IMR-90 (cell line): ENCODE data around the gene NFATC1. TPM values are rescaled to one million over a fixed set of nuclear protein-coding genes. Genes with fewer than 3 reads are reported as not detected.

Experiments used
- ATAC-seq: fragments of 200-7000 bp; cut with Tn5 transposase; 2 replicates; pipeline ENCODE4 v1.9.1; 2020; ENCODE audit warnings: low read depth, mild to moderate bottlenecking, moderate library complexity
- BruUV-seq: library from RNA; stranded (reverse); fragments of 400-500 nt; replicated peaks from 2 replicates; lab custom pipeline; 2021; lab: Mats Ljungman, UMichigan
- CTCF ChIA-PET: fragments of 300-600 bp; formaldehyde crosslinking; extraction: SDS; loops from one replicate; lab custom pipeline; 2021; ENCODE audit warnings: antibody characterized with exemption; lab: Yijun Ruan, JAX
- POLR2A ChIA-PET: fragments of 300-600 bp; sonication (Branson Sonifier 250); formaldehyde crosslinking; loops from one replicate; lab custom pipeline; 2022; ENCODE audit warnings: antibody characterized with exemption; ENCODE audit not compliant: unreplicated experiment; lab: Charles Lee
- DNase-seq: peaks from one replicate; pipeline ENCODE4 v3.0.0; 2013
- H2AFZ ChIP-seq: replicated peaks from 2 replicates; pipeline ENCODE3; 2013; ENCODE audit warnings: low read length, mild to moderate bottlenecking; ENCODE audit not compliant: poor library complexity
- H2AK5ac ChIP-seq: 2 replicates; pipeline ENCODE4 v1.6.1; 2013; ENCODE audit warnings: low read depth, low read length, inconsistent platforms
- H2AK9ac ChIP-seq: replicated peaks from 2 replicates; pipeline ENCODE3; 2013; ENCODE audit warnings: mild to moderate bottlenecking, low read depth, low read length, moderate library complexity; ENCODE audit not compliant: poor library complexity
- H2BK120ac ChIP-seq: 2 replicates; pipeline ENCODE4 v1.6.1; 2013; ENCODE audit warnings: low read depth, low read length, inconsistent platforms
- H2BK15ac ChIP-seq: 3 replicates; pipeline ENCODE4 v1.6.1; 2013; ENCODE audit warnings: low read depth, low read length, inconsistent platforms
- H2BK20ac ChIP-seq: 2 replicates; pipeline ENCODE4 v1.6.1; 2013; ENCODE audit warnings: low read depth, mild to moderate bottlenecking, inconsistent platforms, low read length, moderate library complexity
- H2BK5ac ChIP-seq: 2 replicates; pipeline ENCODE4 v1.6.1; 2013; ENCODE audit warnings: mild to moderate bottlenecking, low read depth, low read length, inconsistent platforms; ENCODE audit not compliant: poor library complexity, severe bottlenecking
- H3K14ac ChIP-seq: replicated peaks from 2 replicates; pipeline ENCODE4 v1.6.1; 2013; ENCODE audit warnings: low read depth, low read length, inconsistent platforms
- H3K18ac ChIP-seq: 2 replicates; pipeline ENCODE4 v1.6.1; 2013; ENCODE audit warnings: low read depth, low read length, control low read depth
- H3K23ac ChIP-seq: 2 replicates; pipeline ENCODE4 v1.6.1; 2013; ENCODE audit warnings: low read depth, low read length, inconsistent platforms
- H3K27ac ChIP-seq: 2 replicates; pipeline ENCODE4 v1.5.1; 2013; ENCODE audit warnings: mild to moderate bottlenecking, control low read depth, low read length; ENCODE audit not compliant: insufficient read depth
- H3K27me3 ChIP-seq: 2 replicates; pipeline ENCODE4 v1.6.1; 2013; ENCODE audit warnings: low read length; ENCODE audit not compliant: control insufficient read depth, insufficient read depth
- H3K36me3 ChIP-seq: 2 replicates; pipeline ENCODE4 v1.6.1; 2013; ENCODE audit warnings: low read length, mixed read lengths; ENCODE audit not compliant: control insufficient read depth, insufficient read depth
- H3K4ac ChIP-seq: 2 replicates; pipeline ENCODE4 v1.6.1; 2013; ENCODE audit warnings: low read depth, low read length, inconsistent platforms
- H3K4me1 ChIP-seq: 2 replicates; pipeline ENCODE4 v1.6.1; 2013; ENCODE audit warnings: low read length, mixed read lengths; ENCODE audit not compliant: control insufficient read depth, insufficient read depth
- H3K4me2 ChIP-seq: 2 replicates; pipeline ENCODE4 v1.6.1; 2013; ENCODE audit warnings: low read depth, mild to moderate bottlenecking, control low read depth, low read length, moderate library complexity
- H3K4me3 ChIP-seq: 2 replicates; pipeline ENCODE4 v1.5.1; 2013; ENCODE audit warnings: low read depth, mild to moderate bottlenecking, control low read depth, low read length, moderate library complexity; ENCODE audit not compliant: insufficient read depth
- H3K56ac ChIP-seq: 2 replicates; pipeline ENCODE4 v1.6.1; 2013; ENCODE audit warnings: low read length, inconsistent platforms; ENCODE audit not compliant: insufficient read depth; ENCODE audit errors: extremely low read depth
- H3K79me1 ChIP-seq, 2 experiments: 2 replicates each; pipeline ENCODE4 v1.6.1; 2013; ENCODE audit warnings: low read length in 2 of 2, inconsistent platforms in 1 of 2, low read depth in 1 of 2
- H3K9ac ChIP-seq: 2 replicates; pipeline ENCODE4 v1.6.1; 2013; ENCODE audit warnings: low read depth, low read length, control low read depth
- H3K9me1 ChIP-seq: 2 replicates; pipeline ENCODE4 v1.6.1; 2013; ENCODE audit warnings: low read length, inconsistent platforms; ENCODE audit not compliant: insufficient read depth
- H3K9me3 ChIP-seq: 2 replicates; pipeline ENCODE4 v1.6.1; 2013; ENCODE audit warnings: low read length; ENCODE audit not compliant: control insufficient read depth, insufficient read depth
- H4K20me1 ChIP-seq: 2 replicates; pipeline ENCODE4 v1.6.1; 2013; ENCODE audit warnings: low read length, inconsistent platforms; ENCODE audit not compliant: insufficient read depth
- H4K5ac ChIP-seq: 2 replicates; pipeline ENCODE4 v1.6.1; 2013; ENCODE audit warnings: mild to moderate bottlenecking, low read depth, low read length, control low read depth
- H4K8ac ChIP-seq, 2 experiments: 2 replicates each; pipeline ENCODE4 v1.6.1; 2013; ENCODE audit warnings: low read depth in 2 of 2, low read length in 2 of 2, control low read depth in 1 of 2, inconsistent platforms in 1 of 2
- H4K91ac ChIP-seq: 2 replicates; pipeline ENCODE4 v1.6.1; 2013; ENCODE audit warnings: low read depth, low read length, inconsistent platforms; ENCODE audit not compliant: insufficient read depth
- BHLHE40 ChIP-seq: fragments of 150-350 bp; IDR thresholded peaks from 2 replicates; pipeline ENCODE4 v1.6.1; 2016; ENCODE audit warnings: mild to moderate bottlenecking, low read depth, low read length
- CEBPB ChIP-seq: IDR thresholded peaks from 2 replicates; pipeline ENCODE4 v1.6.1; 2012; ENCODE audit warnings: low read depth, low read length, improper control_type of control experiment
- CHD1 ChIP-seq: IDR thresholded peaks from 2 replicates; pipeline ENCODE4 v1.6.1; 2012; ENCODE audit warnings: low read depth, low read length, improper control_type of control experiment
- FOS ChIP-seq: fragments of 150-350 bp; IDR thresholded peaks from 2 replicates; pipeline ENCODE4 v1.6.1; 2016; ENCODE audit warnings: low read depth, low read length
- MAFK ChIP-seq: IDR thresholded peaks from 2 replicates; pipeline ENCODE4 v1.6.1; 2012; ENCODE audit warnings: low read depth, low read length, improper control_type of control experiment
- MAZ ChIP-seq: IDR thresholded peaks from 2 replicates; pipeline ENCODE4 v1.6.1; 2012; ENCODE audit warnings: low read depth, mild to moderate bottlenecking, low read length, improper control_type of control experiment, moderate library complexity, borderline replicate concordance
- NFE2L2 ChIP-seq: fragments of 150-350 bp; IDR thresholded peaks from 2 replicates; pipeline ENCODE4 v1.6.1; 2016; ENCODE audit warnings: low read depth, mild to moderate bottlenecking, low read length
- POLR2A ChIP-seq: IDR thresholded peaks from 2 replicates; pipeline ENCODE4 v1.6.1; 2012; ENCODE audit warnings: mild to moderate bottlenecking, low read depth, low read length
- RAD21 ChIP-seq: IDR thresholded peaks from 2 replicates; pipeline ENCODE4 v1.6.1; 2012; ENCODE audit warnings: low read length, improper control_type of control experiment
- RCOR1 ChIP-seq: IDR thresholded peaks from 2 replicates; pipeline ENCODE4 v1.6.1; 2012; ENCODE audit warnings: mild to moderate bottlenecking, low read length, improper control_type of control experiment; ENCODE audit not compliant: insufficient replicate concordance
- WGBS, 2 experiments: methylation state at CpG; one replicate each; pipeline versions ENCODE4 v1.1.5 to v1.1.7; 2013; ENCODE audit warnings: missing lambda C conversion rate in 2 of 2; ENCODE audit not compliant: insufficient read length in 1 of 2; ENCODE audit errors: extremely low coverage in 2 of 2; 5-methylcytosine and 5-hydroxymethylcytosine counted together
- dilution Hi-C: fragments of 300-500 bp; cut with HindIII; formaldehyde crosslinking; loops from one replicate; pipeline ENCODE4 v1.14.3; 2018; ENCODE audit warnings: low sequenced_read_pairs; ENCODE audit not compliant: unreplicated experiment
- in situ Hi-C: fragments of 300-500 bp; cut with MboI; formaldehyde crosslinking; loops from 3 replicates; pipeline ENCODE4 v1.14.3; 2019; ENCODE audit warnings: low sequenced_read_pairs, inconsistent platforms, mixed read lengths
- intact Hi-C: fragments of 100-400 bp; cut with micrococcal nuclease; formaldehyde crosslinking; loops from 2 replicates; pipeline ENCODE4 v1.10.0; 2022
- polyA plus RNA-seq, 3 experiments: library from polyadenylated mRNA; depleted of rRNA; stranded (reverse); fragments of >200 nt; gene quantifications; 2 replicates each; pipeline ENCODE4 v1.2.3, GENCODE V29; 2012; ENCODE audit warnings: low replicate concordance in 1 of 3
- total RNA-seq: library from RNA; depleted of rRNA; stranded (reverse); fragments of >200 nt; gene quantifications from 2 replicates; pipeline ENCODE4 v1.2.3, GENCODE V29; 2012
- TF ChIP-seq, protein P1 (sequence below): fragments of 150-350 bp; IDR thresholded peaks from 2 replicates; pipeline ENCODE4 v1.6.1; 2016; ENCODE audit warnings: low read depth, mild to moderate bottlenecking, low read length, moderate library complexity, borderline replicate concordance
- TF ChIP-seq, protein P2 (sequence below): conservative IDR thresholded peaks from 2 replicates; pipeline ENCODE4 v1.5.1; 2012; ENCODE audit warnings: mild to moderate bottlenecking, low read depth, low read length, improper control_type of control experiment

The NFATC1 gene
- total and polyA plus RNA-seq, 2 of the 4 experiments (the other 2 are of a cell fraction) = 0.36 to 1.8 TPM

DNA sequence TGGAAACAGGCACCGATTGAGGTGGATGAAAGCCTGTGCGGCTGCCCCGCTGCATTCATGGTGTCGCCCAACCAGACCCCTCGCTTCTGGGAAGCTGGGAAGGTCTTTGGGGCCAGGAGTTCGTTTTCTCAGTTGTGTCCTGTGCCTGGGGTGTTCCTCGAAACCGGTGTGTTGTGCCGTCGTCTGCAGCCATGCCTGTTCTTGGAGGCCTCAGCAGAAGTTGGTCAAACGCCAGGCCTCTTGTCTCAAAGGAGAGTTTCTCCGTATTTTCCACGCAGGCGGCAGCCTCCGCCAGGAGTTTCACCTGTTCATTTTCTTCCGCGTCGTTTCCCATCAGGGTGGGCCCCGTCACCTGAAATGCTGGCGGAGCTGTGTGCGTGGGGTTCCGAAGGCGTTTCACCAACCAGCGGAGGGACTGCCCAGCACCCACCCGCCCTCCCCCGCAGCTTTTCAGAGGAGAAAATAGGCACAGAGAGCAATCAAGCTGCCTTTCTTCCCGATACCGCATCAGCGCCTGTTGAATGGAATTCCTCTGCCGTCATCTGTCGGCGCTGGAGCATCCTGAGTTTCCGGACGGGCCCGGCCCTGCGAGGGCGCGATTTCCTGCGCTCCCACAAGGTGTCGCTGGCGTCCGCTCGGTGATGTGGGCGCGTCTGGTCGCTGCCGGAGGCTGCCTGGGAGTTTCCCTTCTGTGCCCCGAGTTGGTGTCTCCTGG is 17.0 kb upstream of the NFATC1 start (continued):
- TF ChIP-seq BHLHE40 = no peak

DNA sequence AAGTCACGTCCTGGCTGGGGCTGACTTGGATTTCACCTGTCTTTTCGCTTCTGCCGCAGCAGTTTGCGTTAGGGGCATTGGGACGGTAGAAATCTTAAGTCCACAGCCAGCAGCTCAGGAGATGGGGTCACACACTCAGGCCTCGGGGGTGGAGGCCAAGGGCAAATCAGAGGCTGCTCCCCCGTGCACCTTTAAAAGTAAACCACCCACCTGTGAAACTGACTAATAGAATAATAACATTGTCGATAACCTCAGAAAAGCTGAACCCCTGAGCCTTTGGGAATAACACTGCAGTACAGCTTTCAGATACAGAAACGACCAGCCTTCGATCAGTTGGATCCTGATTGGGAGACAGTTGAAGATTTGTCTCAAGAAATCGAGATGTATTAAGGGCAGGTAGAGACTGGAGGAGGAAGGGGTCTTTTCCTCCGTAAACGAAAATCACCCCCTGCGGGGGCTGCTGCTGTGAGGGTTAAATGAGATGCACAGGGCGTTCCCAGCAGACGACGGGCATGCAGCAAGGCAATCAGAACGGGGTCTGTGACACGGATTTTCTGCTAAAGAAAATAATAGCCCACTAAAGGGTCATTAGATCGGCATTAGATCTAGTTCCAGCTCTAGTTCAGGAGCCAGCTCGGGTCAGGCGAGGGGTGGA is 16.4 kb upstream of the NFATC1 start:
- H2AK9ac ChIP-seq = no peak overlapping the region
- H3K18ac ChIP-seq = no peak overlapping the region
- no peak overlapping the region for H2AK5ac ChIP-seq
- H3K4me2 ChIP-seq = no peak overlapping the region; the same call in 1 of the 2 replicates
- H3K56ac ChIP-seq = no peak overlapping the region
- intact Hi-C loops = no loop called here
- H4K91ac ChIP-seq = no peak overlapping the region
- no peak overlapping the region for H4K5ac ChIP-seq
- H3K14ac ChIP-seq = no peak overlapping the region
- peak overlapping the region; percentile 82 for H2AFZ ChIP-seq
- H2BK5ac ChIP-seq = no peak overlapping the region
- H3K4me3 ChIP-seq = no peak overlapping the region
- ChIA-PET POLR2A (no interaction called here), CTCF (interaction anchor here (0.9 to 3.1 kb wide), 5 partner anchors 11 to 265 kb away, joined by 3 to 10 read pairs (median 4); no protein-coding TSS in a partner anchor)
- H4K20me1 ChIP-seq = peaks cover 5% of the 10 kb centered on the region; the same call in 1 of the 2 replicates
- H3K9ac ChIP-seq = no peak overlapping the region
- no peaks in the 10 kb centered on the region for H3K9me3 ChIP-seq
- H2BK15ac ChIP-seq = no peak overlapping the region
- no TSS peak for BruUV-seq
- H3K27ac ChIP-seq = no peak overlapping the region
- H3K4ac ChIP-seq = no peak overlapping the region
- H3K9me1 ChIP-seq = no peaks in the 10 kb centered on the region
- no peaks in the 10 kb centered on the region for H3K79me1 ChIP-seq
- H3K23ac ChIP-seq = no peak overlapping the region
- H4K8ac ChIP-seq = no peak overlapping the region
- no peak for ATAC-seq
- H3K36me3 ChIP-seq = peaks cover 9% of the 10 kb centered on the region
- in situ Hi-C loops = loop anchor here (5.0 kb wide), 2 partner anchors 153 to 263 kb away; no protein-coding TSS in a partner anchor
- no peaks in the 10 kb centered on the region for H3K4me1 ChIP-seq
- DNase-seq = no peak
- no peak for TF ChIP-seq BHLHE40
- no peak for TF ChIP-seq MAFK
- TF ChIP-seq, protein P1, sequence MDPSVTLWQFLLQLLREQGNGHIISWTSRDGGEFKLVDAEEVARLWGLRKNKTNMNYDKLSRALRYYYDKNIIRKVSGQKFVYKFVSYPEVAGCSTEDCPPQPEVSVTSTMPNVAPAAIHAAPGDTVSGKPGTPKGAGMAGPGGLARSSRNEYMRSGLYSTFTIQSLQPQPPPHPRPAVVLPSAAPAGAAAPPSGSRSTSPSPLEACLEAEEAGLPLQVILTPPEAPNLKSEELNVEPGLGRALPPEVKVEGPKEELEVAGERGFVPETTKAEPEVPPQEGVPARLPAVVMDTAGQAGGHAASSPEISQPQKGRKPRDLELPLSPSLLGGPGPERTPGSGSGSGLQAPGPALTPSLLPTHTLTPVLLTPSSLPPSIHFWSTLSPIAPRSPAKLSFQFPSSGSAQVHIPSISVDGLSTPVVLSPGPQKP = no peak
- TF ChIP-seq RAD21 = no peak
- TF ChIP-seq FOS = no peak
- TF ChIP-seq NFE2L2 = no peak
- TF ChIP-seq POLR2A = no peak
- TF ChIP-seq MAZ = no peak
- no peak for TF ChIP-seq RCOR1
- no peak for TF ChIP-seq CEBPB
- no peak for TF ChIP-seq CHD1
- TF ChIP-seq, protein P2, sequence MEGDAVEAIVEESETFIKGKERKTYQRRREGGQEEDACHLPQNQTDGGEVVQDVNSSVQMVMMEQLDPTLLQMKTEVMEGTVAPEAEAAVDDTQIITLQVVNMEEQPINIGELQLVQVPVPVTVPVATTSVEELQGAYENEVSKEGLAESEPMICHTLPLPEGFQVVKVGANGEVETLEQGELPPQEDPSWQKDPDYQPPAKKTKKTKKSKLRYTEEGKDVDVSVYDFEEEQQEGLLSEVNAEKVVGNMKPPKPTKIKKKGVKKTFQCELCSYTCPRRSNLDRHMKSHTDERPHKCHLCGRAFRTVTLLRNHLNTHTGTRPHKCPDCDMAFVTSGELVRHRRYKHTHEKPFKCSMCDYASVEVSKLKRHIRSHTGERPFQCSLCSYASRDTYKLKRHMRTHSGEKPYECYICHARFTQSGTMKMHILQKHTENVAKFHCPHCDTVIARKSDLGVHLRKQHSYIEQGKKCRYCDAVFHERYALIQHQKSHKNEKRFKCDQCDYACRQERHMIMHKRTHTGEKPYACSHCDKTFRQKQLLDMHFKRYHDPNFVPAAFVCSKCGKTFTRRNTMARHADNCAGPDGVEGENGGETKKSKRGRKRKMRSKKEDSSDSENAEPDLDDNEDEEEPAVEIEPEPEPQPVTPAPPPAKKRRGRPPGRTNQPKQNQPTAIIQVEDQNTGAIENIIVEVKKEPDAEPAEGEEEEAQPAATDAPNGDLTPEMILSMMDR = no peak
- H3K27me3 ChIP-seq = no peaks in the 10 kb centered on the region
- dilution Hi-C loops = no loop called here
- 68% methylated on average over 10 of the region's 22 CpGs; no CpG with 5 or more reads in 1 of the 2 experiments for WGBS, 2 experiments
- H2BK20ac ChIP-seq = no peak overlapping the region
- H2BK120ac ChIP-seq = no peak overlapping the region
